Heart left ventricle (tissue), 16 donors: Measurements from ENCODE around the gene RAB40C. TPM values are rescaled to one million over a fixed set of nuclear protein-coding genes. Genes with fewer than 3 reads are reported as not detected.

ENCODE experiments used
- ATAC-seq, 4 donors: fragments of 200-7000 bp; cut with Tn5 transposase; one replicate each; pipeline ENCODE4 v1.9.1; 2020 to 2022; ENCODE audit warnings: moderate library complexity in 4 of 4, mild to moderate bottlenecking in 3 of 4, moderate number of reproducible peaks in 1 of 4
- DNase-seq, 5 donors: peaks; one replicate each; pipeline ENCODE4 v3.0.0-alpha.2; 2020
- H3K27ac ChIP-seq, 12 donors: fragments of 200-600 bp; sonication (generic) in 4 of 12; one replicate each; pipeline versions ENCODE4 v1.5.0 to v1.8.0; 2016 to 2022; ENCODE audit warnings: mild to moderate bottlenecking in 2 of 12
- H3K27me3 ChIP-seq, 9 donors: fragments of 200-600 bp; sonication (generic) in 2 of 9; one replicate each; pipeline versions ENCODE4 v1.5.1 to v1.8.0; 2016 to 2022; ENCODE audit warnings: mild to moderate bottlenecking in 3 of 9
- H3K36me3 ChIP-seq, 9 donors: fragments of 200-600 bp; sonication (generic) in 2 of 9; one replicate each; pipeline versions ENCODE4 v1.5.0 to v1.8.0; 2018 to 2022; ENCODE audit warnings: mild to moderate bottlenecking in 2 of 9
- H3K4me1 ChIP-seq, 12 donors: fragments of 200-600 bp; sonication (generic) in 4 of 12; one replicate each; pipeline versions ENCODE4 v1.5.0 to v1.8.0; 2016 to 2022; ENCODE audit warnings: mild to moderate bottlenecking in 3 of 12
- H3K4me3 ChIP-seq, 12 donors: fragments of 200-600 bp; sonication (generic) in 4 of 12; one replicate each; pipeline versions ENCODE4 v1.5.0 to v1.8.0; 2017 to 2022; ENCODE audit warnings: mild to moderate bottlenecking in 9 of 12, moderate library complexity in 4 of 12
- H3K9me3 ChIP-seq, 12 donors: fragments of 200-600 bp; sonication (generic) in 4 of 12; one replicate each; pipeline versions ENCODE4 v1.5.0 to v1.8.0; 2016 to 2022; ENCODE audit warnings: mild to moderate bottlenecking in 1 of 12
- CTCF ChIP-seq, 12 donors: fragments of 200-600 bp; sonication (generic) in 4 of 12; IDR thresholded peaks; one replicate each; pipeline versions ENCODE4 v1.5.0 to v1.8.0; 2018 to 2022; ENCODE audit warnings: antibody characterized with exemption in 12 of 12, mild to moderate bottlenecking in 5 of 12
- POLR2A ChIP-seq, 2 donors: fragments of 450-650 bp; IDR thresholded peaks; one replicate each; pipeline ENCODE4 v1.6.1; 2017; ENCODE audit warnings: antibody characterized with exemption in 2 of 2, mild to moderate bottlenecking in 2 of 2, moderate library complexity in 2 of 2
- WGBS, 4 donors: extraction: QIAGEN DNeasy Blood & Tissue Kit in 2 of 4; methylation state at CpG; one replicate each; pipeline versions ENCODE4 v1.1.5 to v1.1.7; 2013 to 2018; 5-methylcytosine and 5-hydroxymethylcytosine counted together
- intact Hi-C, 10 donors: fragments of 100-400 bp; cut with DNase I; formaldehyde crosslinking; loops; one replicate each; pipeline versions ENCODE4 v1.11.1 to v1.14.2; 2022
- polyA plus RNA-seq, 2 donors: library from polyadenylated mRNA; stranded (reverse); fragments of 200-250 nt; gene quantifications; one replicate each; pipeline ENCODE4 v1.2.3, GENCODE V29; 2013
- total RNA-seq, 9 donors: library from RNA; depleted of rRNA in 2 of 9; stranded (reverse); fragments of >200 nt in 2 of 9; fragmentation: NEBNext Ultra II Directional in 3 of 9; extraction: Animal tissue kit (Norgen Biotek cat#: 25700) in 3 of 9; gene quantifications; one replicate each; pipeline versions ENCODE4 v1.1.0 to v1.2.4, GENCODE V29; 2016 to 2023
- donor health status: ischemic (EF 13 %, LVEDD 7.1; RV severe dilation, severe dysfunction).
- donor health status: healthy with polysubstance abuse.
- donor health status: DM: no; HTN: yes; CAD: no.
- donor health status: DM: no; HTN: no; CAD: no.
- donor health status: ischemic (EF 25% LVEDD 6.9; RV normal size, moderate dysfunction).
- donor health status: ischemic (EF 25% LVEDD 5.7; RV mildly dilated, moderate dysfunction).
- donor health status: healthy.
- donor health status: DM: yes; HTN: yes; CAD: no.
- donor health status: ischemic (EF 35%, LVEDD 5.7; RV mildly dilated, moderate dysfunction).
- donor health status: nonischemic (EF 11% LVEDD 7.7; RV severe dilation, severe dysfunction).
- donor health status: DM: yes; HTN: yes; CAD: no.
- donor health status: PGD.
- donor health status: ischemic (EF 29% LVEDD 5.4; RV normal size, mild dysfunction).
- donor health status: nonischemic (EF 23%, LVEDD 6.1; RV moderate dilation, normal function).

The RAB40C gene
- total and polyA plus RNA-seq, 11 donors, result 10.2 to 22.0 (median 12.8) TPM

DNA sequence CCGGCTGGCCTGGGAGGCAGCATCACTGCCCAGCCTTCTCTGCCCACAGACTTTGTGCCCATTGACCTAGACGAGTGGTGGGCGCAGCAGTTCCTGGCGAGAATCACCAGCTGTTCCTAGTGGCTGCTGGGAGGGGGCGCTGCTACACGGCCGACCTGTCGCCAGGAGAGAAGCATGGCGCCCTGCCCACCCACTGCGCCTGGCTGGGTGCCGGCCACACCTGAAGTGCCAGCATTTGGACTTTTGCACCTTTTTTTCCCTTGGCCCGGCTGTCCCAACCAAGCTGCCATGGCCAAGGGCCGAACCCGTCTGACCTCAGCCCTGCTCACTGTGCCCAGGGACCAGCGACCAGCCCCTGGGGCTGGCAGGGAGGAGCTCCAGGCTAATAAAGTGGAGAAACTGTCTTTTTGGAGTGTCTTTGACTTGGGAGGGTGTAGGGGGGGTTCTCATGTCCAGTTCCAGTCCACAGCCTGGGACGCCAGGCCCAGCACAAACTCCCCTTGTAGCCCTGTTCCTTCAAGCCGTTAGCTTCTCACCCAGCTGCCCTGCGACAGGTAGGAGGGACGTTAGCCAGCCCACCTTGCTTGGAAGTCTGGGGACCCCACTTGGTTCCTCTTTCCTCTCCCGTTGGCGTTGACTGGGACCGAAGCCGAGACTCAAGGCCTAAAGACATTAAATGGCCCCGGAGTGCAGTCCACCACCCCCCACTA is 58.4 kb downstream of the RAB40C start:
- peak overlapping the region; percentile 12 to 97 (median 88) for H3K27ac ChIP-seq
- H3K4me3 ChIP-seq, result peak overlapping the region; percentile 61 to 94 (median 74)
- ATAC-seq, result no peak
- no peak for DNase-seq
- 44 to 52% (median 50%) methylated on average over 10 to 24 of the region's 24 CpGs for WGBS, 4 donors
- peaks cover 0 to 3% (median 0%) of the 10 kb centered on the region in 9 donors for H3K36me3 ChIP-seq
- intact Hi-C loops, result loop anchor here in 2 of 10 donors (10.0 kb wide), 1 partner anchor 63 kb away; no protein-coding TSS in a partner anchor
- TF ChIP-seq POLR2A (IDR thresholded peaks at IDR 0.05) (no peak), CTCF (IDR thresholded peaks at IDR 0.05) (peak in 5 of 12 donors; percentile 24 to 40 (median 34))
- no peaks in the 10 kb centered on the region for H3K27me3 ChIP-seq
- H3K4me1 ChIP-seq, result peaks cover 3 to 73% (median 41%) of the 10 kb centered on the region in 12 donors
- H3K9me3 ChIP-seq, result no peaks in the 10 kb centered on the region

- TF ChIP-seq CTCF (IDR thresholded peaks at IDR 0.05), result no peak
- TF ChIP-seq POLR2A (IDR thresholded peaks at IDR 0.05), result no peak
- Histone ChIP-seq H3K36me3 (peaks cover 0 to 7% (median 0%) of the 10 kb centered on the region in 9 donors), H3K4me3 (peak within 1 kb of the TSS; percentile 61 to 94 (median 74)), H3K27ac (peak within 1 kb of the TSS; percentile 76 to 97 (median 88)), H3K9me3 (no peaks in the 10 kb centered on the region), H3K4me1 (peaks cover 3 to 66% (median 40%) of the 10 kb centered on the region in 12 donors), H3K27me3 (no peaks in the 10 kb centered on the region)
- DNase-seq, result peak; percentile 94 to 97 (median 96)
- peak; percentile 71 to 88 (median 85) for ATAC-seq
- 1 to 3% (median 2%) methylated on average over 43 to 91 of the region's 91 CpGs for WGBS, 4 donors
- intact Hi-C loops, result loop anchor here in 2 of 10 donors (10.0 kb wide), 1 partner anchor 64 kb away; no protein-coding TSS in a partner anchor
Measured at GRCh38 chr16:648781-649589, 59.1 kb downstream of the RAB40C start, which contains the start of gene WDR90. WDR90 (plus strand) TSS chr16:649365; CDS start chr16:649417, 52 bp downstream.

DNA sequence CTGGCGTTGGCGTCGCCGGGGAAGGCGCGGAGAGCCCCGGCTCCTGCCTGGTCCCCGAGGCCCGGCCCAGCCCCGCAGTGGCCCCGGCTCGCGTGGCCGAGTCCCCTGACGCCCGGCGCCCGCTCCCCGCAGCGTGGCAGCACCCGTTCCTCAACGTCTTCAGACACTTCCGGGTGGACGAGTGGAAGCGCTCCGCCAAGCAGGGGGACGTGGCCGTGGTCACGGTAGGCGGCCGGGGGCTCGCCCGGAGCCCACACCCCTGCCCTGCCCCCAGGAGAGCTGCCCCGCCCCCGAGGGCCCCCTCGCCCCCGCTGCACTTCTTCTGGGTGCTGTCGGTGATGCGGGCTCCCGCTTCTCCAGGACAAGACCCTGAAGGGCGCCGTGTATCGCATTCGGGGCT is 59.8 kb downstream of the RAB40C start:
- ATAC-seq, result no peak
- Histone ChIP-seq H3K4me1 (peaks cover 3 to 60% (median 40%) of the 10 kb centered on the region in 12 donors), H3K27ac (peak overlapping the region in 10 of 12 donors; percentile 76 to 97 (median 90)), H3K27me3 (no peaks in the 10 kb centered on the region), H3K9me3 (no peaks in the 10 kb centered on the region), H3K36me3 (peaks cover 0 to 7% (median 0%) of the 10 kb centered on the region in 9 donors), H3K4me3 (peak overlapping the region; percentile 61 to 94 (median 74))
- DNase-seq, result no peak
- intact Hi-C loops, result loop anchor here in 3 of 10 donors (10.0 kb wide), 1 partner anchor 65 kb away; no protein-coding TSS in a partner anchor
- WGBS, 4 donors, result 0 to 7% (median 2%) methylated on average over 12 to 44 of the region's 44 CpGs
- no peak for TF ChIP-seq POLR2A (IDR thresholded peaks at IDR 0.05)
- no peak for TF ChIP-seq CTCF (IDR thresholded peaks at IDR 0.05)
